Prostate gland (tissue), 2 donors: ENCODE measurements around the gene KLHL35.

Experiments used
- POLR2A ChIP-seq: fragments of 450-650 bp; IDR thresholded peaks from one replicate; pipeline ENCODE4 v1.6.1; 2016; ENCODE audit warnings: antibody characterized with exemption, mild to moderate bottlenecking
- POLR2AphosphoS5 ChIP-seq: sonication (generic); formaldehyde crosslinking; IDR thresholded peaks from one replicate; pipeline ENCODE4 v1.6.1; 2017; ENCODE audit warnings: antibody characterized with exemption
- TF ChIP-seq, protein P1 (sequence below), 4 experiments: fragments of 200-600 bp in 2 of 4; fragments of 450-650 bp in 2 of 4; sonication (generic) in 2 of 4; IDR thresholded peaks; 1 replicate in 3 of 4; 2 replicates in 1 of 4; pipeline ENCODE4 v1.5.1; 2016 to 2019; ENCODE audit warnings: antibody characterized with exemption in 4 of 4, mild to moderate bottlenecking in 2 of 4, moderate library complexity in 2 of 4

DNA sequence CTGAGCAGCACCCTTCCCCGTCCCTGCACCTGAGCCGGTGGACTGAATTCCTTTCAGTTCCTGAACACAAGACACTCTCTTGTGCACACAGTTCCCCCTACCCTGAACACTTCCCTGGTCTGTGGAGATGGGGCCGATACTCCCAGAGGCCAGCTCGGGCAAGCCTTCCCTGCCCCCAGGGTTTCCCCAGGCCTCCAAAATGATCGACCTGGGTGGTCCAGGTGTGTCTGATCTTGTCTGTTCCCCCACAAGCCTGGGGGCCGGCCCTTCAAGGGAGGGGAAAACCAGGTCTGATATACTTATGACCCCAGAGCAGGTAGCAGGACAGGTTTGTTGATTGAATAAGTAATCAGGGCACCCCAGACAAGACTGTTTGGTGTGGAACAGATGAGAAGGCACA, 40.7 kb upstream of the KLHL35 start:
- TF ChIP-seq POLR2AphosphoS5 (no peak), POLR2A (no peak)
- TF ChIP-seq, protein P1, sequence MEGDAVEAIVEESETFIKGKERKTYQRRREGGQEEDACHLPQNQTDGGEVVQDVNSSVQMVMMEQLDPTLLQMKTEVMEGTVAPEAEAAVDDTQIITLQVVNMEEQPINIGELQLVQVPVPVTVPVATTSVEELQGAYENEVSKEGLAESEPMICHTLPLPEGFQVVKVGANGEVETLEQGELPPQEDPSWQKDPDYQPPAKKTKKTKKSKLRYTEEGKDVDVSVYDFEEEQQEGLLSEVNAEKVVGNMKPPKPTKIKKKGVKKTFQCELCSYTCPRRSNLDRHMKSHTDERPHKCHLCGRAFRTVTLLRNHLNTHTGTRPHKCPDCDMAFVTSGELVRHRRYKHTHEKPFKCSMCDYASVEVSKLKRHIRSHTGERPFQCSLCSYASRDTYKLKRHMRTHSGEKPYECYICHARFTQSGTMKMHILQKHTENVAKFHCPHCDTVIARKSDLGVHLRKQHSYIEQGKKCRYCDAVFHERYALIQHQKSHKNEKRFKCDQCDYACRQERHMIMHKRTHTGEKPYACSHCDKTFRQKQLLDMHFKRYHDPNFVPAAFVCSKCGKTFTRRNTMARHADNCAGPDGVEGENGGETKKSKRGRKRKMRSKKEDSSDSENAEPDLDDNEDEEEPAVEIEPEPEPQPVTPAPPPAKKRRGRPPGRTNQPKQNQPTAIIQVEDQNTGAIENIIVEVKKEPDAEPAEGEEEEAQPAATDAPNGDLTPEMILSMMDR (IDR thresholded peaks at IDR 0.05): no peak
